K562 (cell line): ENCODE measurements around the gene AHCY.

Experiments used
- NR1H2 ChIP-seq: sonication (generic); formaldehyde crosslinking; IDR thresholded peaks from 2 replicates; pipeline ENCODE4 v1.4.0; 2020; ENCODE audit warnings: mild to moderate bottlenecking, missing genetic modification reagents
- ZZZ3 ChIP-seq: fragments of 450-650 bp; IDR thresholded peaks from 2 replicates; pipeline ENCODE4 v1.6.1; 2016; ENCODE audit warnings: antibody characterized with exemption, mild to moderate bottlenecking, moderate library complexity

GRCh38 chr20:34293119-34293518, 10.0 kb downstream of the AHCY start:
- TF ChIP-seq NR1H2 (CRISPR knock-in tag): no peak
- no peak for TF ChIP-seq ZZZ3
